DND-41 (cell line): Measurements from ENCODE around the gene CMTM7.

Experiments used
- EZH2 ChIP-seq: IDR thresholded peaks from 3 replicates; pipeline ENCODE4 v1.6.1; 2012; ENCODE audit warnings: borderline replicate concordance, low read depth, mild to moderate bottlenecking, moderate library complexity, low read length, inconsistent platforms; ENCODE audit not compliant: severe bottlenecking
- TF ChIP-seq, protein P1 (sequence below): IDR thresholded peaks from 2 replicates; pipeline ENCODE4 v1.5.1; 2012; ENCODE audit warnings: borderline replicate concordance, low read length, moderate library complexity, mild to moderate bottlenecking; ENCODE audit not compliant: poor library complexity, severe bottlenecking; ENCODE audit errors: extremely low read depth

DNA sequence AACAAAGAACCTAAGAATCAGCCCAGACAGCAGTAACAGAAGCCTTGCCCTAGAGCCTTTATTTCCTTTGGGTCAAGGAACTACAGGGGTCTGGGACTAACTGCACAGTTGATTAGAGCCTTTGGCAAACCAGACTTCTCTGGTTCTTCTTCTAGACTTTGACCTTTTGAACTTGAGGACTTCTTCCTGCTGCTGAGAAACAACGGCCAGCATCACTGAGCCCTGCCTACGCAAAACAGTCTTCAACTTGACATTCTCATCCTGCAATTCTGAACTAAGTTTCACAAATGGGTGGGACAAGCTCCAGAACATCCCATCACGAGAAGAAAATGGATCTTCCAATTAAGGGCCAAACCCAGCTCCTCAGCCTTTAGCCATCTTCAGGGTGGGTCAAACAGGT, 79.6 kb downstream of the CMTM7 start:
- TF ChIP-seq, protein P1, sequence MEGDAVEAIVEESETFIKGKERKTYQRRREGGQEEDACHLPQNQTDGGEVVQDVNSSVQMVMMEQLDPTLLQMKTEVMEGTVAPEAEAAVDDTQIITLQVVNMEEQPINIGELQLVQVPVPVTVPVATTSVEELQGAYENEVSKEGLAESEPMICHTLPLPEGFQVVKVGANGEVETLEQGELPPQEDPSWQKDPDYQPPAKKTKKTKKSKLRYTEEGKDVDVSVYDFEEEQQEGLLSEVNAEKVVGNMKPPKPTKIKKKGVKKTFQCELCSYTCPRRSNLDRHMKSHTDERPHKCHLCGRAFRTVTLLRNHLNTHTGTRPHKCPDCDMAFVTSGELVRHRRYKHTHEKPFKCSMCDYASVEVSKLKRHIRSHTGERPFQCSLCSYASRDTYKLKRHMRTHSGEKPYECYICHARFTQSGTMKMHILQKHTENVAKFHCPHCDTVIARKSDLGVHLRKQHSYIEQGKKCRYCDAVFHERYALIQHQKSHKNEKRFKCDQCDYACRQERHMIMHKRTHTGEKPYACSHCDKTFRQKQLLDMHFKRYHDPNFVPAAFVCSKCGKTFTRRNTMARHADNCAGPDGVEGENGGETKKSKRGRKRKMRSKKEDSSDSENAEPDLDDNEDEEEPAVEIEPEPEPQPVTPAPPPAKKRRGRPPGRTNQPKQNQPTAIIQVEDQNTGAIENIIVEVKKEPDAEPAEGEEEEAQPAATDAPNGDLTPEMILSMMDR, result no peak
- no peak for TF ChIP-seq EZH2
